ENCODE results near the gene C1R. TPM values are rescaled to one million over a fixed set of nuclear protein-coding genes. Genes with fewer than 3 reads are reported as not detected.

C1R gene
- polyA plus RNA-seq, 3 donors, result 0.14 to 0.88 TPM; not detected in 1

DNA sequence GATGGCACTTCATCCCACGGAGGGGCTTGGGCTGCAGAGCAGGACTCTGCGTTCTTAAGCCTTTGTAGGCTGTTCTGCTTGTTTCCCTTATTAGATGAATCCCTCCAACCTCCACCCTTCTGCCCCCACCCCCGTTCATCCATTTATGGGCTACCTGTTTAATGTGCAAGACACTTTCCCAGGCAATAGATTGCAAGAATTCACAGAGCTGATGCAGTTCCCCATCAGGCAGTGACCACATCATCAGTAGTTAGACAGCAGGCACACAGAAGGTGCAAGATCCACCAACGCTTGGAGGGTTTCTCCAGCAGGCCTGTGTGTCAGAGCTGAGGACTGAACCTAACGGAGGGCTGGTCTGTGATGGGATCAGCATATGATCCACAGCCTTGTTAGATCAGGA lies 1.2 kb upstream of the C1R start:
- Mint-ChIP-seq H3K27me3 (ENCODE audit: low read depth in 3 of 3) (peaks cover 6 to 17% (median 12%) of the 10 kb centered on the region in 3 donors), H3K4me3 (no peak overlapping the region), H3K4me1 (peaks cover 9% of the 10 kb centered on the region), H3K27ac (no peak overlapping the region), H3K9me3 (peaks cover 0 to 1% (median 0%) of the 10 kb centered on the region in 7 donors), H3K36me3 (peaks cover 17 to 22% of the 10 kb centered on the region in 2 donors)
- DNase-seq, result no peak
- intact Hi-C loops (cut with micrococcal nuclease), result loop anchor here (5.0 to 10.0 kb wide), 2 partner anchors 69 to 171 kb away; no protein-coding TSS in a partner anchor
- Histone ChIP-seq H3K27ac (ENCODE audit: low read depth in 1 of 2, low read length in 2 of 2) (no peak overlapping the region), H3K4me2 (replicated peaks; ENCODE audit: extremely low read depth, low read length, poor library complexity, severe bottlenecking) (no peak overlapping the region), H3K9ac (ENCODE audit: insufficient read depth, low read length, poor library complexity, severe bottlenecking) (no peak overlapping the region), H3K27me3 (ENCODE audit: control insufficient read depth in 2 of 2, insufficient read depth in 2 of 2, low read length in 2 of 2) (peaks cover 0 to 2% of the 10 kb centered on the region in 2 donors), H3K4me3 (replicated peaks in 1 of 3; ENCODE audit: low read depth in 2 of 3, low read length in 3 of 3) (no peak overlapping the region), H4K20me1 (ENCODE audit: insufficient read depth, low read length) (no peaks in the 10 kb centered on the region), H3K79me2 (ENCODE audit: insufficient read depth, low read length) (no peaks in the 10 kb centered on the region), H3K4me1 (ENCODE audit: control insufficient read depth in 1 of 2, insufficient read depth in 2 of 2, low read length in 2 of 2) (peaks cover 0 to 3% of the 10 kb centered on the region in 2 donors), H3K9me3 (replicated peaks in 1 of 2; ENCODE audit: control insufficient read depth in 1 of 2, insufficient read depth in 1 of 2, low read length in 2 of 2) (no peaks in the 10 kb centered on the region), H2AFZ (ENCODE audit: insufficient read depth, low read depth, low read length, poor library complexity, severe bottlenecking) (no peak overlapping the region), H3K36me3 (replicated peaks in 1 of 2; ENCODE audit: control insufficient read depth in 1 of 2, insufficient read depth in 2 of 2, low read length in 2 of 2) (peaks cover 4 to 14% of the 10 kb centered on the region in 2 donors)
- WGBS (ENCODE audit: insufficient coverage), result 77% methylated on average over 3 of the region's 5 CpGs
- no peak for TF ChIP-seq CTCF (IDR thresholded peaks at IDR 0.05)

- peak overlapping the region in 1 of 7 donors; percentile 46 for H3K27ac Mint-ChIP-seq
- H3K27me3 Mint-ChIP-seq (ENCODE audit: low read depth in 3 of 3), result peaks cover 6 to 17% (median 12%) of the 10 kb centered on the region in 3 donors
- intact Hi-C loops (cut with micrococcal nuclease), result loop anchor here (5.0 to 10.0 kb wide), 2 partner anchors 68 to 171 kb away; no protein-coding TSS in a partner anchor
- Histone ChIP-seq H3K27ac (ENCODE audit: low read depth in 1 of 2, low read length in 2 of 2) (no peak overlapping the region), H4K20me1 (ENCODE audit: insufficient read depth, low read length) (no peaks in the 10 kb centered on the region), H3K27me3 (ENCODE audit: control insufficient read depth in 2 of 2, insufficient read depth in 2 of 2, low read length in 2 of 2) (peaks cover 0 to 2% of the 10 kb centered on the region in 2 donors), H2AFZ (ENCODE audit: insufficient read depth, low read depth, low read length, poor library complexity, severe bottlenecking) (no peak overlapping the region), H3K36me3 (replicated peaks in 1 of 2; ENCODE audit: control insufficient read depth in 1 of 2, insufficient read depth in 2 of 2, low read length in 2 of 2) (peaks cover 0 to 9% of the 10 kb centered on the region in 2 donors), H3K9ac (ENCODE audit: insufficient read depth, low read length, poor library complexity, severe bottlenecking) (no peak overlapping the region), H3K79me2 (ENCODE audit: insufficient read depth, low read length) (no peaks in the 10 kb centered on the region), H3K4me1 (ENCODE audit: control insufficient read depth in 1 of 2, insufficient read depth in 2 of 2, low read length in 2 of 2) (peaks cover 0 to 3% of the 10 kb centered on the region in 2 donors), H3K4me3 (replicated peaks in 1 of 3; ENCODE audit: low read depth in 2 of 3, low read length in 3 of 3) (no peak overlapping the region), H3K9me3 (replicated peaks in 1 of 2; ENCODE audit: control insufficient read depth in 1 of 2, insufficient read depth in 1 of 2, low read length in 2 of 2) (no peaks in the 10 kb centered on the region), H3K4me2 (replicated peaks; ENCODE audit: extremely low read depth, low read length, poor library complexity, severe bottlenecking) (no peak overlapping the region)
- H3K9me3 Mint-ChIP-seq, result peaks cover 0 to 1% (median 0%) of the 10 kb centered on the region in 7 donors
- no peak overlapping the region for H3K4me3 Mint-ChIP-seq
- peaks cover 13 to 17% of the 10 kb centered on the region in 2 donors for H3K36me3 Mint-ChIP-seq
- TF ChIP-seq CTCF (IDR thresholded peaks at IDR 0.05), result no peak
- DNase-seq, result no peak
- peaks cover 9% of the 10 kb centered on the region for H3K4me1 Mint-ChIP-seq
- 100% methylated on average over 2 of the region's 8 CpGs for WGBS (ENCODE audit: insufficient coverage)
Observed at GRCh38 chr12:7092986-7093460, 778 bp upstream of the C1R start.
